SK-N-SH (cell line): Measurements from ENCODE around the gene WASF2. TPM values are rescaled to one million over a fixed set of nuclear protein-coding genes. Genes with fewer than 3 reads are reported as not detected.

ENCODE experiments used
- CTCF ChIA-PET: fragments of 300-600, 350-600 bp; formaldehyde crosslinking; extraction: SDS; loops from one replicate; lab custom pipeline; 2021; lab: Yijun Ruan, JAX
- POLR2A ChIA-PET: fragments of 350-600 bp; sonication (Branson Sonifier 250); formaldehyde crosslinking; extraction: SDS; loops from one replicate; lab custom pipeline; 2020; ENCODE audit warnings: antibody characterized with exemption, inconsistent platforms; lab: Yijun Ruan, JAX
- DNase-seq: peaks from one replicate; pipeline ENCODE4 v3.0.0; 2012
- H2AFZ ChIP-seq: fragments of 200-600 bp; sonication (generic); 2 replicates; pipeline ENCODE4 v1.8.1; 2016; ENCODE audit warnings: antibody characterized with exemption, mild to moderate bottlenecking, low read depth
- H3F3A ChIP-seq: fragments of 200-600 bp; sonication (generic); replicated peaks from 2 replicates; pipeline ENCODE3; 2016; ENCODE audit warnings: antibody characterized with exemption, mild to moderate bottlenecking; ENCODE audit not compliant: insufficient read depth
- H3K27ac ChIP-seq, 2 experiments: fragments of 200-500 bp in 1 of 2; fragments of 200-600 bp in 1 of 2; sonication (Bioruptor generic) in 1 of 2; sonication (generic), shearing (Covaris generic) in 1 of 2; 2 replicates each; pipeline versions ENCODE4 v1.5.1 to v1.6.1; 2014 to 2016; ENCODE audit warnings: low read depth in 2 of 2, inconsistent platforms in 1 of 2, low read length in 1 of 2, mild to moderate bottlenecking in 1 of 2, mixed read lengths in 1 of 2
- H3K27me3 ChIP-seq: fragments of 200-600 bp; sonication (generic), shearing (Covaris generic); 2 replicates; pipeline ENCODE4 v1.6.1; 2016; ENCODE audit warnings: mixed run types; ENCODE audit not compliant: insufficient read depth
- H3K36me3 ChIP-seq, 2 experiments: fragments of 200-500 bp in 1 of 2; fragments of 200-600 bp in 1 of 2; sonication (Bioruptor generic) in 1 of 2; sonication (generic) in 1 of 2; replicated peaks in 1 of 2; 2 replicates each; pipeline versions ENCODE3 to v1.5.1; 2014 to 2016; ENCODE audit warnings: low read length in 1 of 2, mild to moderate bottlenecking in 1 of 2; ENCODE audit not compliant: insufficient read depth in 2 of 2, control insufficient read depth in 1 of 2
- H3K4me1 ChIP-seq, 2 experiments: fragments of 200-500 bp in 1 of 2; fragments of 200-600 bp in 1 of 2; sonication (Bioruptor generic) in 1 of 2; sonication (generic), shearing (Covaris generic) in 1 of 2; 2 replicates each; pipeline versions ENCODE4 v1.5.1 to v1.6.1; 2014 to 2016; ENCODE audit warnings: low read depth in 1 of 2, low read length in 1 of 2, mixed run types in 1 of 2; ENCODE audit not compliant: insufficient read depth in 2 of 2, control insufficient read depth in 1 of 2
- H3K4me2 ChIP-seq: fragments of 200-600 bp; sonication (generic), shearing (Covaris generic); 2 replicates; pipeline ENCODE4 v1.6.1; 2017; ENCODE audit warnings: mixed run types
- H3K4me3 ChIP-seq, 2 experiments: fragments of 200-500 bp in 1 of 2; fragments of 200-600 bp in 1 of 2; sonication (Bioruptor generic) in 1 of 2; sonication (generic), shearing (Covaris generic) in 1 of 2; 2 replicates each; pipeline versions ENCODE4 v1.5.1 to v1.8.1; 2014 to 2016; ENCODE audit warnings: low read depth in 2 of 2, inconsistent platforms in 1 of 2, low read length in 1 of 2, mild to moderate bottlenecking in 1 of 2, mixed read lengths in 1 of 2, moderate library complexity in 1 of 2
- H3K79me2 ChIP-seq: fragments of 200-600 bp; sonication (generic); 2 replicates; pipeline ENCODE4 v1.8.1; 2017; ENCODE audit warnings: mild to moderate bottlenecking; ENCODE audit not compliant: insufficient read depth
- H3K9ac ChIP-seq: fragments of 200-600 bp; sonication (generic); 2 replicates; pipeline ENCODE4 v1.6.1; 2017; ENCODE audit warnings: mixed run types
- H3K9me2 ChIP-seq: fragments of 200-600 bp; sonication (generic); 2 replicates; pipeline ENCODE4 v1.6.1; 2017; ENCODE audit warnings: mixed run types
- H3K9me3 ChIP-seq: fragments of 200-600 bp; sonication (generic); 2 replicates; pipeline ENCODE4 v1.6.1; 2017; ENCODE audit warnings: mixed run types, mild to moderate bottlenecking, moderate library complexity
- H4K20me1 ChIP-seq: fragments of 200-600 bp; sonication (generic); 2 replicates; pipeline ENCODE4 v1.6.1; 2017; ENCODE audit warnings: mild to moderate bottlenecking, mixed run types; ENCODE audit not compliant: insufficient read depth
- CHD2 ChIP-seq: fragments of 150-350 bp; IDR thresholded peaks from 2 replicates; pipeline ENCODE4 v1.6.1; 2018; ENCODE audit warnings: low read length; ENCODE audit not compliant: partially characterized antibody
- EZH2phosphoT487 ChIP-seq: fragments of 200-600 bp; sonication (generic); IDR thresholded peaks from 2 replicates; pipeline ENCODE4 v1.6.1; 2017; ENCODE audit warnings: low read depth, mixed run types, mild to moderate bottlenecking, antibody characterized with exemption, moderate library complexity, borderline replicate concordance
- IRF3 ChIP-seq: fragments of 150-350 bp; IDR thresholded peaks from 2 replicates; pipeline ENCODE4 v1.6.1; 2016; ENCODE audit warnings: mild to moderate bottlenecking, low read depth, low read length
- MAX ChIP-seq: IDR thresholded peaks from 2 replicates; pipeline ENCODE4 v1.4.0; 2012; ENCODE audit warnings: low read depth
- NRF1 ChIP-seq: IDR thresholded peaks from 2 replicates; pipeline ENCODE4 v1.6.1; 2012; ENCODE audit warnings: low read depth, mild to moderate bottlenecking, low read length
- POLR2AphosphoS5 ChIP-seq: IDR thresholded peaks from 2 replicates; pipeline ENCODE4 v1.6.1; 2012; ENCODE audit warnings: low read depth, low read length
- RFX5 ChIP-seq: IDR thresholded peaks from 2 replicates; pipeline ENCODE4 v1.6.1; 2012; ENCODE audit warnings: mild to moderate bottlenecking, improper control_type of control experiment, low read length
- RXRA ChIP-seq: IDR thresholded peaks from 2 replicates; pipeline ENCODE4 v1.4.0; 2012; ENCODE audit warnings: low read depth, mild to moderate bottlenecking, borderline replicate concordance
- SIN3A ChIP-seq: IDR thresholded peaks from 2 replicates; pipeline ENCODE4 v1.6.1; 2012; ENCODE audit warnings: low read depth, mild to moderate bottlenecking, low read length, moderate library complexity, borderline replicate concordance
- TCF12 ChIP-seq: IDR thresholded peaks from 2 replicates; pipeline ENCODE4 v1.4.0; 2012
- TEAD4 ChIP-seq: IDR thresholded peaks from 2 replicates; pipeline ENCODE4 v1.4.0; 2012; ENCODE audit warnings: mild to moderate bottlenecking, borderline replicate concordance; ENCODE audit not compliant: insufficient read depth
- USF2 ChIP-seq: fragments of 150-350 bp; IDR thresholded peaks from 2 replicates; pipeline ENCODE4 v1.6.1; 2017; ENCODE audit warnings: antibody characterized with exemption, low read length, low read depth, borderline replicate concordance
- YY1 ChIP-seq: IDR thresholded peaks from 2 replicates; pipeline ENCODE4 v1.4.0; 2012; ENCODE audit warnings: low read depth, mild to moderate bottlenecking
- ZBTB33 ChIP-seq: IDR thresholded peaks from 2 replicates; pipeline ENCODE4 v1.4.0; 2012; ENCODE audit warnings: low read depth, borderline replicate concordance
- WGBS: methylation state at CpG from one replicate; pipeline ENCODE4 v1.1.6; 2017; ENCODE audit warnings: low lambda C conversion rate; 5-methylcytosine and 5-hydroxymethylcytosine counted together
- polyA plus RNA-seq, 3 experiments: library from polyadenylated mRNA; depleted of rRNA; stranded (reverse); fragments of >200 nt; gene quantifications; 2 replicates each; pipeline ENCODE4 v1.2.3, GENCODE V29; 2012

The WASF2 gene
- polyA plus RNA-seq, 1 of the 3 experiments (the other 2 are of a cell fraction) = 27.1 TPM

GRCh38 chr1:27535386-27535785 is 45.4 kb upstream of the WASF2 start (continued):
- no peak for TF ChIP-seq ZBTB33
- no peak for TF ChIP-seq IRF3
- TF ChIP-seq TCF12 = no peak
- no peak for TF ChIP-seq SIN3A
- TF ChIP-seq MAX = no peak
- no peak for TF ChIP-seq EZH2phosphoT487
- no peak for TF ChIP-seq YY1
- TF ChIP-seq TEAD4 = no peak
- TF ChIP-seq RFX5 = no peak
- TF ChIP-seq USF2 = no peak
- TF ChIP-seq, all 33 proteins: peak for 0

GRCh38 chr1:27531959-27532685 is 42.2 kb upstream of the WASF2 start:
- no peaks in the 10 kb centered on the region for H4K20me1 ChIP-seq
- no peak overlapping the region for H3K9ac ChIP-seq
- H3K9me3 ChIP-seq = no peaks in the 10 kb centered on the region
- H3K79me2 ChIP-seq = peaks cover 4% of the 10 kb centered on the region; the same call in 1 of the 2 replicates
- WGBS = 93% methylated on average over 14 of the region's 14 CpGs
- H3K9me2 ChIP-seq = no peaks in the 10 kb centered on the region
- POLR2A ChIA-PET = no interaction called here
- H3K4me2 ChIP-seq = no peak overlapping the region
- no peak overlapping the region for H3K27ac ChIP-seq
- TF ChIP-seq RXRA (no peak), CHD2 (no peak), MAX (no peak), NRF1 (no peak), SIN3A (no peak), POLR2AphosphoS5 (no peak)
- H3K4me3 ChIP-seq = no peak overlapping the region
- no peak overlapping the region for H2AFZ ChIP-seq
- CTCF ChIA-PET = interaction anchor here (1.0 to 1.8 kb wide), 3 partner anchors 21 to 75 kb away, joined by 3 to 7 read pairs (median 4); no protein-coding TSS in a partner anchor
- no peaks in the 10 kb centered on the region for H3K27me3 ChIP-seq
- H3K4me1 ChIP-seq = peaks cover 12 to 44% of the 10 kb centered on the region in 2 experiments
- H3F3A ChIP-seq = no peaks in the 10 kb centered on the region
- DNase-seq = no peak
- H3K36me3 ChIP-seq = peaks cover 9 to 14% of the 10 kb centered on the region in 2 experiments
